ENCODE measurements around the gene KIT.
"Not testable (repeated sequence)": the region's sequence is repeated elsewhere in the genome, so short reads cannot be mapped to it uniquely, and the experiment has no call there.

Gene KIT

GRCh38 chr4:54657551-54658251 is at the start of gene KIT:
Gene KIT (plus strand): TSS chr4:54657957. CDS start chr4:54658015, 58 bp downstream.
- no peak for DNase-seq

- no peak for DNase-seq
Observed at GRCh38 chr4:54609310-54609709, 48.4 kb upstream of the KIT start.

GRCh38 chr4:54614149-54614548 is 43.6 kb upstream of the KIT start:
- DNase-seq = no peak

GRCh38 chr4:54620773-54621172 is 37.0 kb upstream of the KIT start:
- DNase-seq = no peak

- DNase-seq = no peak
Observed at GRCh38 chr4:54625391-54625790, 32.4 kb upstream of the KIT start.

GRCh38 chr4:54626113-54626512 is 31.6 kb upstream of the KIT start:
- DNase-seq = no peak

- DNase-seq = no peak
Observed at GRCh38 chr4:54632537-54632936, 25.2 kb upstream of the KIT start.

- DNase-seq = not testable (repeated sequence)
Observed at GRCh38 chr4:54633102-54633740, 24.5 kb upstream of the KIT start.

GRCh38 chr4:54635318-54635717 is 22.4 kb upstream of the KIT start:
- no peak for DNase-seq

- no peak for DNase-seq
Observed at GRCh38 chr4:54637325-54637724, 20.4 kb upstream of the KIT start.

GRCh38 chr4:54641101-54641500 is 16.7 kb upstream of the KIT start:
- DNase-seq = not testable (repeated sequence)

- DNase-seq = no peak
Observed at GRCh38 chr4:54643172-54643571, 14.6 kb upstream of the KIT start.

GRCh38 chr4:54643958-54644751 is 13.6 kb upstream of the KIT start:
- no peak for DNase-seq

GRCh38 chr4:54645830-54646229 is 11.9 kb upstream of the KIT start:
- DNase-seq = no peak

GRCh38 chr4:54647070-54647469 is 10.7 kb upstream of the KIT start:
- DNase-seq = no peak

- no peak for DNase-seq
Observed at GRCh38 chr4:54651050-54651449, 6.7 kb upstream of the KIT start.

GRCh38 chr4:54654753-54655152 is 3.0 kb upstream of the KIT start:
- DNase-seq = no peak

GRCh38 chr4:54657185-54657550 is 589 bp upstream of the KIT start:
- no peak for DNase-seq

GRCh38 chr4:54658252-54659093 is 716 bp downstream of the KIT start:
- DNase-seq = no peak

- no peak for DNase-seq
Observed at GRCh38 chr4:54659313-54659712, 1.6 kb downstream of the KIT start.

GRCh38 chr4:54659749-54660535 is 2.2 kb downstream of the KIT start:
- DNase-seq = no peak

- no peak for DNase-seq
Observed at GRCh38 chr4:54660591-54660990, 2.8 kb downstream of the KIT start.

Measured in SIG-M5 (cell line).